ENCODE measurements around the gene NSUN3.

NSUN3 gene

GRCh38 chr3:94114666-94115065, 51.8 kb downstream of the NSUN3 start:
- no peak for TF ChIP-seq CTCF (IDR thresholded peaks at IDR 0.05; ENCODE audit: low read depth, low read length)
- no peak overlapping the region for H3K4me3 ChIP-seq (ENCODE audit: low read depth, low read length)
- DNase-seq (ENCODE audit: low read depth, low spot score): no peak
- in situ Hi-C loops (cut with HindIII; ENCODE audit: low sequenced_read_pairs): no loop called here

- TF ChIP-seq CTCF (IDR thresholded peaks at IDR 0.05; ENCODE audit: low read depth, low read length): peak; percentile 36
- DNase-seq (ENCODE audit: low read depth, low spot score): peak; percentile 46
- H3K4me3 ChIP-seq (ENCODE audit: low read depth, low read length): no peak overlapping the region
- in situ Hi-C loops (cut with HindIII; ENCODE audit: low sequenced_read_pairs): no loop called here
Observed at GRCh38 chr3:94115482-94115881, 52.6 kb downstream of the NSUN3 start.

GRCh38 chr3:94117729-94118128, 54.9 kb downstream of the NSUN3 start:
- in situ Hi-C loops (cut with HindIII; ENCODE audit: low sequenced_read_pairs): no loop called here
- H3K4me3 ChIP-seq (ENCODE audit: low read depth, low read length): no peak overlapping the region
- DNase-seq (ENCODE audit: low read depth, low spot score): no peak
- no peak for TF ChIP-seq CTCF (IDR thresholded peaks at IDR 0.05; ENCODE audit: low read depth, low read length)

GRCh38 chr3:94118390-94118789, 55.5 kb downstream of the NSUN3 start:
- no peak for TF ChIP-seq CTCF (IDR thresholded peaks at IDR 0.05; ENCODE audit: low read depth, low read length)
- in situ Hi-C loops (cut with HindIII; ENCODE audit: low sequenced_read_pairs): no loop called here
- no peak for DNase-seq (ENCODE audit: low read depth, low spot score)
- H3K4me3 ChIP-seq (ENCODE audit: low read depth, low read length): no peak overlapping the region

- no peak overlapping the region for H3K4me3 ChIP-seq (ENCODE audit: low read depth, low read length)
- no peak for TF ChIP-seq CTCF (IDR thresholded peaks at IDR 0.05; ENCODE audit: low read depth, low read length)
- in situ Hi-C loops (cut with HindIII; ENCODE audit: low sequenced_read_pairs): no loop called here
- no peak for DNase-seq (ENCODE audit: low read depth, low spot score)
Observed at GRCh38 chr3:94121161-94121560, 58.3 kb downstream of the NSUN3 start.

GRCh38 chr3:94127115-94127514, 64.3 kb downstream of the NSUN3 start:
- DNase-seq (ENCODE audit: low read depth, low spot score): no peak
- in situ Hi-C loops (cut with HindIII; ENCODE audit: low sequenced_read_pairs): no loop called here
- no peak for TF ChIP-seq CTCF (IDR thresholded peaks at IDR 0.05; ENCODE audit: low read depth, low read length)
- no peak overlapping the region for H3K4me3 ChIP-seq (ENCODE audit: low read depth, low read length)

- no peak overlapping the region for H3K4me3 ChIP-seq (ENCODE audit: low read depth, low read length)
- DNase-seq (ENCODE audit: low read depth, low spot score): no peak
- TF ChIP-seq CTCF (IDR thresholded peaks at IDR 0.05; ENCODE audit: low read depth, low read length): no peak
- in situ Hi-C loops (cut with HindIII; ENCODE audit: low sequenced_read_pairs): no loop called here
Observed at GRCh38 chr3:94130690-94131089, 67.8 kb downstream of the NSUN3 start.

All from astrocyte of the spinal cord (primary cell).